NCI-H2081 (cell line): ENCODE measurements around the gene FOXP1.
"Not testable (repeated sequence)": the region's sequence is repeated elsewhere in the genome, so short reads cannot be mapped to it uniquely, and the experiment has no call there.

Experiments
- DNase-seq, 2 experiments: peaks; one replicate each; lab custom pipeline; 2025; lab: John Stamatoyannopoulos, UW

The FOXP1 gene

GRCh38 chr3:71451060-71451459 is 132.5 kb downstream of the FOXP1 start:
- DNase-seq: no peak

DNA sequence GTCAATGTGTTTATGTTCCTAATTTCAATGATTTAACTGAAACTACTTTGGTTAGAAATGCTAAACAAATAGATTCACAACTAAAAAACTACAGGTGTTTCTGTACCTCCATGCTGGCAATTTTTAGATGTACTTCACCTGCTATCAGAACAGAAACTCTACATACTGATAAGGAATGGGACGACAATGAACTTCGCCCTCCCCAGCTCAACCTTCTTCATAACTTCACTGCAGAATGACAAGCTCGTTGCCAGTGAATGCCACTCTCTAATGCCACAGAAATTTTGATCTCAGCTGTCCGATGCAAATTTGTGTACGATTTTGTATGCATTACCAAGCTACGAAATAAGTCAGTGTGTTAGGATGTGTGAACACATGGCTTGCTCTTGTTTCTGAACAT is 133.4 kb downstream of the FOXP1 start:
- no peak for DNase-seq

- no peak for DNase-seq
Observed at GRCh38 chr3:71447803-71448202, 135.7 kb downstream of the FOXP1 start.

- no peak for DNase-seq
Observed at GRCh38 chr3:71447197-71447596, 136.3 kb downstream of the FOXP1 start.

DNA sequence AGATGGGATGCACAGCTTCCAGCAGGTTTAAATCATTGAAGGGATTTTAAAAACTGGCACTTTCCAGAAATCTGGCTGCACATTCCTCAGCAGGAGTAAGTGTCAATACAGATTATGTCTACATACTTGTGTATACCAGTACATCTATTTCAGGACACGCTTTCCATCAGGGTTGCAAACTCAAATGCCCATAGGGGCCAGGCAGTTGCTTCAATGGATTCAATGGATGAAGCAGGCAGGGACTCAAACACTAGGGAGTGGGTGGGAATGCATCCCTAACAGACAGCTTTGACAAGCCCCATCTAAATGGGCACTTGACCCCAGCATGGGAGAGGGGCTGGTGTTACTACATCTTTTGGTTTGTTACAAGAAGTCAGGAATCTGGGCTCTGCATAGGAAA is 136.8 kb downstream of the FOXP1 start:
- no peak for DNase-seq

GRCh38 chr3:71446260-71446659 is 137.3 kb downstream of the FOXP1 start:
- DNase-seq: no peak

DNA sequence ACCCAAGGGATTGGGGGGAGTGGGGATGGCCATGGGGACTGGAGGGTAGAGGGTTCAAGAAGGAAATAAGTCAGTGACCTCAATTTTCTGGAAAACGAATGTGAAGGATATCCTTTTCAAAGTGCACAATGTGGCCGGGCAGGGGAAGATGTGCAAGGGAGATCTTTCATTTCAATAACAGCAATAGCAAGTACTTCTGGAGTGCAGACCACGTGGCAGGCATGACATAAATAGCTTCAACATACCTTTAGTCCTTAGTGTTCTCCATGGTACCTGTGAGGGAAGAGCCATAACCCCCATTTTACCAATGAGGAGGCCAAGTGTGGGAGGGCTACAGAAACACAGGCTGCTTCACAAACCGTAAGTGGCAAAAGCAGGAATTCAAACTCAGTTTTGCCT is 138.7 kb downstream of the FOXP1 start:
- DNase-seq: no peak

DNA sequence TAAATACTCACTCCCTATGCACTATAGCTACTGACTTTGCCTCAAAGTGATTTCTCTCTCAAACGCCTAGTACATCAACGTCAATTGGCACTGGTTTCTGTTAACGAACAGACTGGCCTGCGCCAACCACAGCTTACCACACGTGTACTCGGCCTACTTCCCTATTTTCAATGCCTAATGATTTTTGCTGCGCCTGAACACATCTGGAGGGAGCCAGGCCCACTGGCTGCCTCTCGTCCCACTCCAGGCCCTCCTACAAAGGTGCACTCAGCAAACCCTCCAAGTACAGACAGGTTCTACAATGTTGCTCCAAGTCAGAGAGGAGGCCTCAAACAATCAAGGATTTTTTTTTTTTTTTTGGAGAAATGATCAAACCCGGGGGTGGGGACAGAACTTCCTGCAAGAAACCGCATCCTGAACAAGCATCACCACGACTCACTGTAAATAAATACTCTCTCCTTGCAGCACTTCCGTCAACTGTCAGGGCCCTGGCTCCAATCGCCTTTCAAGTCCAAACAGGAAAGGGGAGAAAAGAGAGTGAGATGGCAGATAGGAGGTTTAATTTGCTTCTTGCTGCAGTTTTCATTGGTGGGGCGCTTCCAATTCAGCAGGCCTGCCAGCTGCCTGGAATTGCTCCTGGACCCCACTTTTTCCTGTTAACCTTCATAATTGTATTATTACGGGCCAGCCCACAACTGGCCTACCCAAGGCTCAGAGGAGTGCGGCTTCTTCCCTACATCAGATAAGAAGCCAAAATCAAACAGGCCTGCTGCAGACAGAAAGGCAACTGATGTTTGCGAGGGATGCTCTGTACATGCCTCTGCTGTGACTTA is 139.3 kb downstream of the FOXP1 start:
- no peak for DNase-seq

GRCh38 chr3:71443332-71443731 is 140.2 kb downstream of the FOXP1 start:
- no peak for DNase-seq

DNA sequence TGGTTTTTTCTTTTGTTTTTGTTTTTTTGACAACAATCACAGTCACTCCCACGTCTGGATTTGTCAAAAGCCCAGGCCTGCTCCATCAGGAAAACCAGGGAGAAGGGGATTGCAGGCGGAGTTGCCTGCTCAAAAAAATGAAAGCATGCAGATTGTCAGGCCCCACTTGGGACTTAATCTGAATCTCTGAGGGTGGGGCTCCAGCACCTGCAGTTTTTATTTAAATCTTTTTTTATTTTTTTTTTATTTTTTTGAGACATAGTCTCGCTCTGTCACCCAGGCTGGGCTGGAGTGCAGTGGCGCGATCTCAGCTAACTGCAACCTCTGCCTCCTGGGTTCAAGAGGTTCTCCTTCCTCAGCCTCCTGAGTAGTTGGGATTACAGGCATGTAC is 140.9 kb downstream of the FOXP1 start:
- no peak for DNase-seq

DNA sequence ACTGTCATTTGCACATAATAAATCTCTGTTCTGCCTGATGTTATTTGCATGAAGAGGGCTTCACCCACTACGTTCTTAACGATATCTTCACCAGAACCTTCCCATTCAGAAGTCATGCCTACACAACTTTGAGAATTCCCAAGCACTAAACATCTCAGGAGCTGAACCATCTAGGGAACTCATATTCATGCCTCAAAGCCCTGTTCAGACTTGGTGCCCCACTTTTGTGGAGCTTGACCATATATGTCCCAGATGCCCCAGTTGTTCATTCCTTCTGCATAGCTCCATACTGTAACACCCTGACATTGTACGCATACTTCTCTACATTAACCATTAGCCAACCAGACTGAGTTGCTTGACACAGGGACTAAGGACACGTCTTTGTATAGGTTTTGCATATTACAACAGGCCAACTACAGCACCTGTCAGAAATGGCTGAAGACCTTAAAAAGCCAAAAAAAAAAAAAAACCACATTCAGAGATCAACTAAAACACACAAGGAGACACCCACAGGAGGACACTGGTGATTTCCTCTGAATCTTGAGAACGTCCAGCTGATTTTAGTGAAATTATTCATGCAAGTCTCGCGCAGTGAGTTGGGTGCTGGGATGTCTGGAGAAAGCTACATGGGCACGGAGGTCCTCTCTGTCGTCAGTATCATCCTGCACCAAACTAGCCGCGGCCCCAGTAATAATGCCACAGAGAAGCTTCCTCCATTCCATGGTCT is 141.4 kb downstream of the FOXP1 start:
- no peak for DNase-seq

- DNase-seq: no peak
Observed at GRCh38 chr3:71441217-71441924, 142.2 kb downstream of the FOXP1 start.

DNA sequence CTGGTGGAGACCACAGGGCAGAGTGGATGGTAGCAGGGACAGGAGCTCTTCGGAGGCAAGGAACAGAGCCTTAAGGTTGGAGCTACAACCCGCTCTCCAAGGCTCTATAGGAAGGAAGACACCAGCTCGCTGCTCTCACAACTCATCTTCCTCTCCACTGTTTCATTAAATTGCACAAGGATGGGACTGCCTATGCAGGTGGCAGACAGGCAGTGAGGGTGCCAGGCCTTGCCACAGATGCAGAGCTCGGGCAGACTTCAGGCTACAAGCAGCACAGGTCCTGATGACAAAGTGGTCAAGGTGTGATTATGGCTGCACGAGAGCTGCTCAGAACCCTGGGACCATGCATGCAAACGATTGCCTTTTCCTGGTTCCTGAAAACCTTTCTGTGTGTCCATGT is 144.6 kb downstream of the FOXP1 start:
- no peak for DNase-seq

DNA sequence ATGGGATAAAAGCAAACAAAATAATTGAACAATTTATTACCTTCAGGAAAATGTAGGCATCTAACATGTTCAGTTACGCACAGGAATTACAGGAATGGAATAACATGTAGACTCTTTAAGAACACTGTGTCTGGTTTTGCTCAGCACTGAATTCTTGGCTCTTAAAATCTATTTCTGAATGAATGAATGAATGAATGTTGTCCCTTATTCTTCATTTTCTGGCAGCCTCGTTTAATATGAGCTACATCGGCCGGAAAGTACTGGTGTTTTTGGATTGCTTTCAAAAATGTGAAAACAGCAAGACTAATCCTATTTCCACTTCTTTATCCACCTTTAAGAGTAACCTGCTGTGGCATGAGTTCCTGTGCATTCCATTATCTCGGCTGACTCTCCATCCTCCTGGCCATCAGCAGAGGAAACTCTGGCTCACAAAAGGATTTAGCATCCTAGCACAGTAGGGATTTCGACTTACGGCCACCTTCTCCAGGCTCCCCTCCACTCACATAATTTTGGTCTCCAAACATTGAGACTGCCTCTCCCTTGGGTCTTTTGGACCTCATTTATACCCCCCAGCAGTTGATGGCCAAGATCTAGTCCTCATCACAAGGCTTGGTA is 145.3 kb downstream of the FOXP1 start:
- DNase-seq: no peak

DNA sequence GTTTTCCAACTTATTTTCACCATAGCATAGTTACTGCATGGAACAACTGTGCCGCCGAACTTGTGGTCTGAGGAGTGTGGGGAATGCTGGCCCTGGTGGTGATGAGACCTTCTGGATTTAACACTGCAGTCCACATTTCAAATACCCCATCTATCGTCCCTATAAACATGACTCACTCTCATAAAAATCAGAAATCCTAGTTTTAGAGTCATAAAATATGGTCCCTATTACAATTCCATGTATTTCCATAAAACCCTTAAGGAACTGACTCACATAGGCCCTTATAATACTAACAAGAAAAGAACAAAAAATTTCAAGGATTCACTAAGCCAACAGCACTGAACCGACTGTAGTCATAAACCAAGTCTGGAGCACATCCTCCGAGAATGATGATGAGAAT is 147.2 kb downstream of the FOXP1 start:
- no peak for DNase-seq

DNA sequence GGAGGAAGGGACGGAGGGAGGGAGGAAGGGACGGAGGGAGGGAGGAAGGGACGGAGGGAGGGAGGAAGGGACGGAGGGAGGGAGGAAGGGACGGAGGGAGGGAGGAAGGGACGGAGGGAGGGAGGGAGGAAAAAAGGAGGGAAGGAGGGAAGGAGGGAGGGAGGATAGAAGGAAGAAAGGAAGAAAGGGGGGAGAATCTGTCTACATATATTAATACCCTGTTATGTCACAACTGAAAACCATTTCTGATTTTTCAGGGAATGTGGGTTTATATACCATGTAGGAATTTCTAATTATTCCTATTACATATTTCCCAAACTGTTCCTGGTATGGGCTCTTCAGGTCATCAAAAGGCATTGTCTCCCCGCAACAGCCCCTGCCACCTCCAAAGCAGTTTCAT is 147.7 kb downstream of the FOXP1 start:
- DNase-seq: not testable (repeated sequence)

GRCh38 chr3:71433631-71434030 is 149.9 kb downstream of the FOXP1 start:
- DNase-seq: peak; percentile 5 to 54

- DNase-seq: no peak
Observed at GRCh38 chr3:71432044-71432975, 151.2 kb downstream of the FOXP1 start.

DNA sequence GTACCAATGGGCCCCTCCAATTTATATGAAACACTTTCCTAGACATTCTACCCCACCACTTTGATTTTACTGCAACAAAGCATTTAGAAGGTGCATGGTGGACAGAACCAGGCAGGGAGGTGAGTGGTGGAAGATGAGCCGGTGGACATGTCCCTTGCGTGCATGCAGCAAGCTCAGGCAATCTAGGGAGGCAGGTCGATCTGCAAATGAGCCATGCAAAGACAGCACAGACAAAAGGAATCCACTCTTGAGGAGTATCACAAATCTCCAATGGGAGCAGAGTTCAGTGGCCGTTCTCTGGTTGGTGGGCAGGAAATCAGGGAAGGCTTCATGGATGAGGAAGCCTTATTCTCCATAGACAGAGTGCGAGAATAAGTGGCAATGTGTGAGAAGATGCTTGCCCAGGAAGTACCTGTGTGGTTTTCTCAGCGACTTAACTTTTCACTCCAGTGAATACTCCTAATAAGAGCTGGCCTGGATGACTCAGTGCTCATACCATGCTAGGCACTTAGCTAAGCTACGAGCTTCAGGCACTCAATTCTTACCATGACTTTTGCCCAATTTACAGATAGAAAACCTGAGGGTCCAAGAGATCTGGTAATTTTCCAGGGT is 152.5 kb downstream of the FOXP1 start:
- no peak for DNase-seq

DNA sequence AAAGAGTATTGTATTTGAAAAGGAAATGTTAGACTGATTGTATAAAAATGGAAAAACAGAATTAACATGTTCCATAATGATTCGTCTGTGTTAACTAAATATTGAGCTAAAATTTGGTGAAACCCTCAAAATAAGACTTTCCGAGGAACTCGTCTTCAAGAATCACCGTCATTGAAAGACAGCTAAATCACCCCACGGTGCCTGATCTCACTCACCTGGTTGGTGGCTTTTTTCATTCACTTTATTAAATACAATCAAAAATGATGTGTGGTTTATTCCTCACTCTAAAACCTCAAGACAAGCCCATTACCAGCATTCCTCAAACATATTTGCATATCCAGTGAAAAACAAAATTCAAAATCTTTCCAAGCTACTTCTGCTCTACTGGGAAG is 153.9 kb downstream of the FOXP1 start:
- no peak for DNase-seq
